GM10266 (cell line): Measurements from ENCODE around the gene KIAA1614.

Experiments used
- DNase-seq: peaks from one replicate; pipeline ENCODE4 v3.0.0; 2012; ENCODE audit errors: extremely low spot score
- TF ChIP-seq, protein P1 (sequence below): IDR thresholded peaks from 2 replicates; pipeline ENCODE4 v1.5.1; 2012; ENCODE audit warnings: mild to moderate bottlenecking, low read depth; ENCODE audit not compliant: control insufficient read depth, insufficient read depth; ENCODE audit errors: missing control alignments

The KIAA1614 gene

GRCh38 chr1:180941518-180942275 lies 29.0 kb downstream of the KIAA1614 start:
- TF ChIP-seq, protein P1, sequence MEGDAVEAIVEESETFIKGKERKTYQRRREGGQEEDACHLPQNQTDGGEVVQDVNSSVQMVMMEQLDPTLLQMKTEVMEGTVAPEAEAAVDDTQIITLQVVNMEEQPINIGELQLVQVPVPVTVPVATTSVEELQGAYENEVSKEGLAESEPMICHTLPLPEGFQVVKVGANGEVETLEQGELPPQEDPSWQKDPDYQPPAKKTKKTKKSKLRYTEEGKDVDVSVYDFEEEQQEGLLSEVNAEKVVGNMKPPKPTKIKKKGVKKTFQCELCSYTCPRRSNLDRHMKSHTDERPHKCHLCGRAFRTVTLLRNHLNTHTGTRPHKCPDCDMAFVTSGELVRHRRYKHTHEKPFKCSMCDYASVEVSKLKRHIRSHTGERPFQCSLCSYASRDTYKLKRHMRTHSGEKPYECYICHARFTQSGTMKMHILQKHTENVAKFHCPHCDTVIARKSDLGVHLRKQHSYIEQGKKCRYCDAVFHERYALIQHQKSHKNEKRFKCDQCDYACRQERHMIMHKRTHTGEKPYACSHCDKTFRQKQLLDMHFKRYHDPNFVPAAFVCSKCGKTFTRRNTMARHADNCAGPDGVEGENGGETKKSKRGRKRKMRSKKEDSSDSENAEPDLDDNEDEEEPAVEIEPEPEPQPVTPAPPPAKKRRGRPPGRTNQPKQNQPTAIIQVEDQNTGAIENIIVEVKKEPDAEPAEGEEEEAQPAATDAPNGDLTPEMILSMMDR, result no peak
- no peak for DNase-seq

DNA sequence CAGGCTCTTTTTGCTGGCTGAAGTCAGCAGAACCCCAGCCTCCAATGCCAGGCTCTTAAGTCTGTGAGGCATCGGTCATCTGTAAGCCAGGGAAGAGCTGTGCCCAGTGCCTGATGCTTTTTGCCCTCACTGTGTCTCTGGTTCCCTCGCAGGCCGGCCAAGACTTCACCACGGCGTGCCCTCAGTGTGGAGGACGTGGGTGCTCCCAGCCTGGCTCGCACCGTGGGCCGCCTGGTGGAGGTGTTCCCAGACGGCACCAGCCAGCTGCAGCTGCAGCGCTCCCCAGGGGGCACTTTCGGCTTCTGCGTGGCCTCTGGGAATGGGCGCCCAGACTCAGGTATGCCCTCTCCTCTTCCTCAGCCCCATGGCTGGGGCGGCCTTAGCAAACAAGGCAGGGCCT lies 32.5 kb downstream of the KIAA1614 start:
- no peak for DNase-seq
- TF ChIP-seq, protein P1, result no peak

DNA sequence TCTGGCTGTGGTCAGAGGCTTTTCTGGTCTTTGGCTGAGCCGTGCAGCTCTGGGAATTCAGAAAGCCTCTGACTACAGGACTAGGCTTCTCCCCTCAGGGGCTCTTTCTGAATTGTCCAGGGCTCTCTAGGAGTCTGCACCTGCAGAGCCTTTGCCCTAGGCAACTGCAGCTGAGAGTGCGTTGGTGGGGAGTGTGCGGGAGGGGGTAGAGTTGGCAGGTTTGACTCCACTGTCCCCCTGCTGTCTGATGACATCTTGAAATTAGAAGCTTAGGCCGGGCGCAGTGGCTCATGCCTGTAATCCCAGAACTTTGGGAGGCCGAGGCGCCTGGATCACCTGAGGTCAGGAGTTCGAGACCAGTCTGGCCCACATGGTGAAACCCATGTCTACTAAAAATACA lies 32.9 kb downstream of the KIAA1614 start:
- TF ChIP-seq, protein P1, result no peak
- DNase-seq, result no peak

DNA sequence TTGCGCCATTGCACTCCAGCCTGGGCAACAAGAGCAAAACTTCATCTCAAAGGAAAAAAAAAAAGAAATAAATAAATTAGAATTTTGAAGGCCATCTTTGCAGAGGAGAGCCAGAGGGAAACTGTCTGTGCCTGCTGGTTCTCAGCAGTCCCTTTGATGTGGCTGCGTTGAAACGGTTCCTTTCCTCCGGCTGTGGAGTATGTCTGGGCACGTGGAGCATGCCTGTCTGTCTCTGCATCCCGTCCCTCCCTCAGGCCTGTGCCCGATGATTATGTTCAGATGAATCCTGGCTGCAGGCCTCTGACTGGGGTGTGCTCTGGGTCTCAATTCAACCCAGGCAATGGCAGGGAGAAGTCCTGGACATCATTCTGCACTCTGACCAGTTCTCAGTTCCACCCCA lies 33.4 kb downstream of the KIAA1614 start:
- no peak for DNase-seq
- TF ChIP-seq, protein P1, result no peak

GRCh38 chr1:180946541-180947498 lies 34.1 kb downstream of the KIAA1614 start:
- TF ChIP-seq, protein P1, result no peak
- DNase-seq, result no peak

DNA sequence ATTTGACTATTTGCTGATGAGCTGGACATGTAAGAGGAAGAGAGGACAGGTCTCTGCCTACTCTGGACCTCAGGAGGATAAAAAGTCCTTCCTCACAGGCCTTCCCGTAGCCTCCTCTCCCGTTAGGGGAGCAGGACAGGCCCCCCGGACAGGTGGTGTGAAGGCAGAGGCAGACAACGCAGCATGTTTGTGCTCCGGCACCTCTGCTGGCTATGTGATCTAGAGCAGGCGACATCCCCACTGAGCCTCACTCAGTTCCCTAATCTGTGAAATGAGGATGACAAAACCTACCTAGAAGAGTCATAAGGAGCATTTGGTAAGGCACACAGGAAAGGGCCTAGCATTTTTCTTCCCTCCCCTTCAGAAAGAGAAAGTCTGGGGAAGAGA lies 34.8 kb downstream of the KIAA1614 start:
- no peak for DNase-seq
- TF ChIP-seq, protein P1, result no peak
